Thyroid gland (tissue), 4 donors: ENCODE results near the gene SYNDIG1L. TPM values are rescaled to one million over a fixed set of nuclear protein-coding genes. Genes with fewer than 3 reads are reported as not detected.

Experiments used
- DNase-seq, 2 donors: peaks; one replicate each; pipeline ENCODE4 v3.0.0-alpha.2; 2019
- H3K27ac ChIP-seq, 3 donors: fragments of 200-600 bp; sonication (generic); 1 replicate in 2 of 3; 2 replicates in 1 of 3; pipeline ENCODE4 v1.5.1; 2016 to 2019; ENCODE audit warnings: mild to moderate bottlenecking in 1 of 3, moderate library complexity in 1 of 3
- H3K27me3 ChIP-seq: fragments of 200-600 bp; sonication (generic); one replicate; pipeline ENCODE4 v1.5.1; 2019
- H3K36me3 ChIP-seq, 2 donors: fragments of 200-600 bp; sonication (generic); one replicate each; pipeline ENCODE4 v1.5.1; 2016 to 2019
- H3K4me1 ChIP-seq, 2 donors: fragments of 200-600 bp; sonication (generic); one replicate each; pipeline ENCODE4 v1.5.1; 2017 to 2019
- H3K4me3 ChIP-seq, 3 donors: fragments of 200-600 bp; sonication (generic); replicated peaks in 1 of 3; 1 replicate in 2 of 3; 2 replicates in 1 of 3; pipeline ENCODE4 v1.5.1; 2016; ENCODE audit warnings: mild to moderate bottlenecking in 1 of 3
- H3K9me3 ChIP-seq: fragments of 200-600 bp; sonication (generic); one replicate; pipeline ENCODE4 v1.5.1; 2017
- CTCF ChIP-seq, 6 experiments: fragments of 200-600 bp in 3 of 6; fragments of 450-650 bp in 3 of 6; sonication (generic) in 3 of 6; IDR thresholded peaks; one replicate each; pipeline ENCODE4 v1.5.1; 2016 to 2019; ENCODE audit warnings: antibody characterized with exemption in 6 of 6, mild to moderate bottlenecking in 2 of 6, inconsistent platforms in 1 of 6, moderate library complexity in 1 of 6
- POLR2A ChIP-seq, 2 donors: fragments of 450-650 bp; IDR thresholded peaks; one replicate each; pipeline ENCODE4 v1.6.1; 2017; ENCODE audit warnings: antibody characterized with exemption in 2 of 2, mild to moderate bottlenecking in 2 of 2, moderate library complexity in 1 of 2
- WGBS, 2 donors: methylation state at CpG; one replicate each; pipeline ENCODE4 v1.1.5; 2017; 5-methylcytosine and 5-hydroxymethylcytosine counted together
- intact Hi-C: fragments of 100-400 bp; cut with DNase I; formaldehyde crosslinking; loops from one replicate; pipeline ENCODE4 v1.15.1; 2023
- total RNA-seq, 4 donors: library from RNA; depleted of rRNA; stranded (reverse); fragments of >200 nt; gene quantifications; one replicate each; pipeline ENCODE4 v1.2.3, GENCODE V29; 2016

Gene SYNDIG1L
- total RNA-seq, 4 donors from 2014 or later, result 0.13 to 0.54 TPM; not detected in 2

GRCh38 chr14:74412753-74413152, 13.3 kb downstream of the SYNDIG1L start:
- WGBS, 2 donors, result 76 to 100% methylated on average over 1 to 2 of the region's 2 CpGs
- Histone ChIP-seq H3K4me1 (no peaks in the 10 kb centered on the region), H3K36me3 (no peaks in the 10 kb centered on the region), H3K4me3 (no peak overlapping the region), H3K27me3 (no peaks in the 10 kb centered on the region), H3K27ac (no peak overlapping the region), H3K9me3 (no peaks in the 10 kb centered on the region)
- no peak for DNase-seq
- intact Hi-C loops, result no loop called here
- no peak for TF ChIP-seq POLR2A (IDR thresholded peaks at IDR 0.05)
- TF ChIP-seq CTCF (IDR thresholded peaks at IDR 0.05), result no peak

- Histone ChIP-seq H3K27ac (no peak overlapping the region), H3K4me3 (no peak overlapping the region), H3K36me3 (no peaks in the 10 kb centered on the region), H3K27me3 (no peaks in the 10 kb centered on the region), H3K4me1 (no peaks in the 10 kb centered on the region), H3K9me3 (no peaks in the 10 kb centered on the region)
- intact Hi-C loops, result no loop called here
- no peak for TF ChIP-seq POLR2A (IDR thresholded peaks at IDR 0.05)
- TF ChIP-seq CTCF (IDR thresholded peaks at IDR 0.05), result no peak
- WGBS, 2 donors, result 84 to 85% methylated on average over 7 of the region's 7 CpGs
- DNase-seq, result no peak
Measured at GRCh38 chr14:74411671-74412070, 14.3 kb downstream of the SYNDIG1L start.

GRCh38 chr14:74409441-74409840, 16.6 kb downstream of the SYNDIG1L start:
- Histone ChIP-seq H3K4me1 (no peaks in the 10 kb centered on the region), H3K36me3 (no peaks in the 10 kb centered on the region), H3K27ac (no peak overlapping the region), H3K27me3 (no peaks in the 10 kb centered on the region), H3K9me3 (no peaks in the 10 kb centered on the region), H3K4me3 (no peak overlapping the region)
- TF ChIP-seq CTCF (IDR thresholded peaks at IDR 0.05) (no peak), POLR2A (IDR thresholded peaks at IDR 0.05) (no peak)
- DNase-seq, result no peak
- 83 to 100% methylated on average over 1 to 6 of the region's 6 CpGs for WGBS, 2 donors
- intact Hi-C loops, result no loop called here

- intact Hi-C loops, result no loop called here
- TF ChIP-seq POLR2A (IDR thresholded peaks at IDR 0.05) (no peak), CTCF (IDR thresholded peaks at IDR 0.05) (no peak)
- Histone ChIP-seq H3K27ac (no peak overlapping the region), H3K36me3 (no peaks in the 10 kb centered on the region), H3K4me3 (no peak overlapping the region), H3K4me1 (no peaks in the 10 kb centered on the region), H3K9me3 (no peaks in the 10 kb centered on the region), H3K27me3 (no peaks in the 10 kb centered on the region)
- DNase-seq, result no peak
- 86 to 93% methylated on average over 3 of the region's 3 CpGs for WGBS, 2 donors
Measured at GRCh38 chr14:74408870-74409269, 17.1 kb downstream of the SYNDIG1L start.

GRCh38 chr14:74407801-74408154, 18.2 kb downstream of the SYNDIG1L start:
- H3K27me3 ChIP-seq, result no peaks in the 10 kb centered on the region
- H3K36me3 ChIP-seq, result no peaks in the 10 kb centered on the region
- no peaks in the 10 kb centered on the region for H3K9me3 ChIP-seq
- DNase-seq, result no peak
- intact Hi-C loops, result no loop called here
- WGBS, 2 donors, result 54 to 71% methylated on average over 4 to 5 of the region's 5 CpGs
- H3K4me3 ChIP-seq, result no peak overlapping the region
- H3K27ac ChIP-seq, result no peak overlapping the region
- no peak for TF ChIP-seq CTCF (IDR thresholded peaks at IDR 0.05)
- TF ChIP-seq POLR2A (IDR thresholded peaks at IDR 0.05), result no peak
- no peaks in the 10 kb centered on the region for H3K4me1 ChIP-seq
